ENCODE results near the gene UQCRFS1. TPM values are rescaled to one million over a fixed set of nuclear protein-coding genes. Genes with fewer than 3 reads are reported as not detected.
"Not testable (repeated sequence)": the region's sequence is repeated elsewhere in the genome, so short reads cannot be mapped to it uniquely, and the experiment has no call there.

The UQCRFS1 gene
- total RNA-seq, 5 donors from 2014 or later (not counting 1 experiment from before 2014, with no cell fraction given) = 17.3 to 24.4 (median 18.6) TPM

DNA sequence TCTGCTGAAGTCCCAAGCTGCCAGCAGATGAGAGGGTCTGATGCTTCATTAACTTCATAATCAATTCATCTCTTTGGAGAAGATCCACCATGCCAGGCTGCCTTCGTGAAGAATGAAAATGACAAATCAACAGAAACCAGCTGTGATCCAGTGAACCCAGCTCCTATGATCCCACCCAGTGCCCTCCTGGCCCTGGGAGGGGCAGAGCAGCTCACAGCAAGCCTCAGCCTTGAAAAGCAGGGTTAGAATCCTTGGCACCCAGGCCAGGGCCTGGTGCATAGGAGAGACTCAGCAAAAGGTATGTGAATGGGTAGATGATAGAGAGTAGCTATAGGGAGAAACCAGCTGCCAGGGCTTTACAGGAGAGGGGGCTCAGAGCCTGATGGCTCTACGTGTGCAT is 43.6 kb upstream of the UQCRFS1 start:
- 100% methylated on average over 1 of the region's 2 CpGs for whole genome bisulfite sequencing (ENCODE audit: insufficient coverage)
- ChIA-PET CTCF (interaction anchor here in 1 of 2 donors (1.1 kb wide), 1 partner anchor 8 kb away, joined by 4 read pairs; no protein-coding TSS in a partner anchor), POLR2A (no interaction called here)
- no peak for DNase-seq
- Mint-ChIP-seq H3K4me1 (no peaks in the 10 kb centered on the region), H3K36me3 (no peaks in the 10 kb centered on the region), H3K27ac (no peak overlapping the region), H3K9me3 (no peaks in the 10 kb centered on the region), H3K4me3 (no peak overlapping the region), H3K27me3 (peaks cover 22 to 30% of the 10 kb centered on the region in 2 donors)
- Histone ChIP-seq H3K9me3 (no peaks in the 10 kb centered on the region), H3K27ac (ENCODE audit: low read length) (no peak overlapping the region), H3K36me3 (ENCODE audit: control insufficient read depth in 2 of 2, extremely low read depth in 1 of 2, insufficient read depth in 1 of 2, low read length in 1 of 2) (no peaks in the 10 kb centered on the region), H3K27me3 (replicated peaks in 1 of 2; ENCODE audit: control insufficient read depth in 2 of 2, extremely low read depth in 1 of 2, insufficient read depth in 2 of 2, low read length in 1 of 2) (peaks cover 0 to 14% of the 10 kb centered on the region in 2 experiments), H3K4me1 (ENCODE audit: control insufficient read depth in 1 of 2, extremely low read depth in 1 of 2, insufficient read depth in 2 of 2, low read length in 2 of 2) (no peaks in the 10 kb centered on the region), H3K4me3 (ENCODE audit: control insufficient read depth in 1 of 2, extremely low read depth in 1 of 2, low read length in 1 of 2) (no peak overlapping the region)
- ATAC-seq (replicated peaks in 1 of 4) = no peak

DNA sequence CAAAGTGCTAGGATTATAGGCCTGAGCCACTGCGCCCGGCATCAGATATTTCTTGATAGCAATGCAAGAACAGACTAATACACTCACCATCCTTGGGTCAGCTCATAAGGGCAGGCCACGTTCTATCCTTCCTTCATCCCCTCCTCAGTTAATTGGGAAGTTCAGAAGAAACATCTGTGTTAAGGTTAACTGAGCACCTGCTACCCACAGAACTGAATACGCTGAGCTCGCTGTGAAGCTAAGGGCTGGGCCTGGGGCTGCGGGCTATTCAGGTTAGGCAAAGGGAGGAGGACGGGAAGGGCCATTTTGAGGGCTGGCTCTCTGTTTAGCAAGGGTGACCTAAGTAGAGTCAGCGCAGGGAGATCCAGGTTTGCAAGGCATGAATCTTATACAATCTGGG is 43.0 kb upstream of the UQCRFS1 start:
- Histone ChIP-seq H3K4me1 (ENCODE audit: control insufficient read depth in 1 of 2, extremely low read depth in 1 of 2, insufficient read depth in 2 of 2, low read length in 2 of 2) (no peaks in the 10 kb centered on the region), H3K27ac (ENCODE audit: low read length) (no peak overlapping the region), H3K9me3 (no peaks in the 10 kb centered on the region), H3K36me3 (ENCODE audit: control insufficient read depth in 2 of 2, extremely low read depth in 1 of 2, insufficient read depth in 1 of 2, low read length in 1 of 2) (no peaks in the 10 kb centered on the region), H3K27me3 (replicated peaks in 1 of 2; ENCODE audit: control insufficient read depth in 2 of 2, extremely low read depth in 1 of 2, insufficient read depth in 2 of 2, low read length in 1 of 2) (peaks cover 0 to 14% of the 10 kb centered on the region in 2 experiments), H3K4me3 (ENCODE audit: control insufficient read depth in 1 of 2, extremely low read depth in 1 of 2, low read length in 1 of 2) (no peak overlapping the region)
- ChIA-PET POLR2A (no interaction called here), CTCF (interaction anchor here in 1 of 2 donors (1.1 kb wide), 1 partner anchor 8 kb away, joined by 4 read pairs; no protein-coding TSS in a partner anchor)
- Mint-ChIP-seq H3K27me3 (peaks cover 22 to 34% of the 10 kb centered on the region in 2 donors), H3K4me1 (no peaks in the 10 kb centered on the region), H3K36me3 (no peaks in the 10 kb centered on the region), H3K27ac (no peak overlapping the region), H3K4me3 (no peak overlapping the region), H3K9me3 (no peaks in the 10 kb centered on the region)
- 93% methylated on average over 3 of the region's 8 CpGs for WGBS (ENCODE audit: insufficient coverage)
- DNase-seq (no peak), ATAC-seq (replicated peaks in 1 of 4) (no peak)

DNA sequence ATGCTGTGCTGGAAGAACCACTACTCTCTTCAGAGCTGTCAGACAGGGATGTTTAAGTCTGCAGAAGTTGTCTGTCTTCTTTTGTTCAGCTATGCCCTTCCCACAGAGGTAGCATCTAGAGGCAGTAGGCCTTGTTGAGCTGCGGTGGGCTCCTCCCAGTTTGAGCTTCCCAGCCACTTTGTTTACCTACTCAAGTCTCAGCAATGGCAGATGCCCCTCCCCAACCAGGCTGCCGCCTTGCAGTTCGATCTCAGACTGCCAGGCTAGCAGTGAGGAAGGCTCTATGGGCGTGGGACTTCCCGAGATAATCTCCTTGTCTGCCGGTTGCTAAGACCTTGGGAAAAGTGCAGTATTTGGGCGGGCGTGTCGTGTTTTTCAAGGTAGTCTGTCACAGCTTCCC is 42.1 kb upstream of the UQCRFS1 start:
- Mint-ChIP-seq H3K9me3 (no peaks in the 10 kb centered on the region), H3K27me3 (peaks cover 24 to 34% of the 10 kb centered on the region in 2 donors), H3K4me3 (no peak overlapping the region), H3K36me3 (no peaks in the 10 kb centered on the region), H3K4me1 (no peaks in the 10 kb centered on the region), H3K27ac (no peak overlapping the region)
- WGBS (ENCODE audit: insufficient coverage) = 86% methylated on average over 8 of the region's 9 CpGs
- no peak for ATAC-seq (replicated peaks in 1 of 4)
- H3K27me3 ChIP-seq (replicated peaks in 1 of 2; ENCODE audit: control insufficient read depth in 2 of 2, extremely low read depth in 1 of 2, insufficient read depth in 2 of 2, low read length in 1 of 2) = peaks cover 0 to 14% of the 10 kb centered on the region in 2 experiments
- H3K36me3 ChIP-seq (ENCODE audit: control insufficient read depth in 2 of 2, extremely low read depth in 1 of 2, insufficient read depth in 1 of 2, low read length in 1 of 2) = no peaks in the 10 kb centered on the region
- H3K27ac ChIP-seq (ENCODE audit: low read length) = no peak overlapping the region
- H3K4me3 ChIP-seq (ENCODE audit: control insufficient read depth in 1 of 2, extremely low read depth in 1 of 2, low read length in 1 of 2) = no peak overlapping the region
- CTCF ChIA-PET = no interaction called here
- H3K9me3 ChIP-seq = no peaks in the 10 kb centered on the region
- H3K4me1 ChIP-seq (ENCODE audit: control insufficient read depth in 1 of 2, extremely low read depth in 1 of 2, insufficient read depth in 2 of 2, low read length in 2 of 2) = no peaks in the 10 kb centered on the region
- DNase-seq = no peak
- POLR2A ChIA-PET = no interaction called here

DNA sequence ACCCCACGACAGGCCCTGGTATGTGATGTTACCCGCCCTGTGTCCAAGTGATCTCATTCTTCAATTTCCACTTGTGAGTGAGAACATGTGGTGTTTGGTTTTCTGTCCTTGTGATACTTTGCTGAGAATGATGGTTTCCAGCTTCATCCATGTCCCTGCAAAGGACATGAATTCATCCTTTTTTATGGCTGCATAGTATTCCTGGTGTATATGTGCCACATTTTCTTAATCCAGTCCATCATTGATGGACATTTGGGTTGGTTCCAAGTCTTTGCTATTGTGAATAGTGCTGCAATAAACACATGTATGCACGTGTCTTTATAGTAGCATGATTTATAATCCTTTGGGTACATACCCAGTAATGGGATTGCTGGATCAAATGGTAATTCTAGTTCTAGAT is 36.8 kb upstream of the UQCRFS1 start:
- H3K4me1 Mint-ChIP-seq; ATAC-seq (replicated peaks in 1 of 4); H3K27ac Mint-ChIP-seq; CTCF ChIA-PET; H3K4me3 Mint-ChIP-seq; H3K36me3 ChIP-seq (ENCODE audit: control insufficient read depth in 2 of 2, extremely low read depth in 1 of 2, insufficient read depth in 1 of 2, low read length in 1 of 2); POLR2A ChIA-PET; H3K27ac ChIP-seq (ENCODE audit: low read length); H3K36me3 Mint-ChIP-seq; H3K9me3 Mint-ChIP-seq; H3K9me3 ChIP-seq; DNase-seq; H3K4me3 ChIP-seq (ENCODE audit: control insufficient read depth in 1 of 2, extremely low read depth in 1 of 2, low read length in 1 of 2); H3K4me1 ChIP-seq (ENCODE audit: control insufficient read depth in 1 of 2, extremely low read depth in 1 of 2, insufficient read depth in 2 of 2, low read length in 2 of 2): not testable (repeated sequence)
- peaks cover 0 to 21% of the 10 kb centered on the region in 2 experiments for H3K27me3 ChIP-seq (replicated peaks in 1 of 2; ENCODE audit: control insufficient read depth in 2 of 2, extremely low read depth in 1 of 2, insufficient read depth in 2 of 2, low read length in 1 of 2)
- peaks cover 42% of the 10 kb centered on the region in 2 donors for H3K27me3 Mint-ChIP-seq
- no CpG with 5 or more reads among the region's 3 CpGs for WGBS (ENCODE audit: insufficient coverage)

DNA sequence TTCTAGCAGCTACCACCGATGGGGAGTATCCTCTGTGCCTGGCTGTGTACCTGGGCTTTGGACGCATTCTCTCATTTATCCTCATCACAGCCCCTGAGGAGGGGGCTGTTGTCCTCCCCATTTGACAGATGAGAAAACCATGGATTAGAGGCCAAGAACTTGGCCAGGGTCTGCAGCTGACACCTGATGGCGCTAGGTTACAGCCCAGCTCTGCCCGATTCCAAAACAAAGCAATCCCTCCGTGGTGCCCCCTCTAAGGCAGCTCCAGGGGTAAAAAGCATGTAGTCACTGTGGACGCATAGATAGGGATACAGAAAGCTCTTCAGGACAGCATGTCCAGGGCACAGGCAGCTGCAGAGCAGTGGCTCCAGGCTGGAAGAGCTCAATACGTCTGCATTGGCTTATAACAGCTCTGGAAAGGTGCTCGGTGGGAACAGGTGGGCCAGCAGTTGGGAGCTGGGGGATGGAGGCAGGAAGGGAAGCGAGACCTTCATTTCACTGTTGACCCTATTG is 35.4 kb upstream of the UQCRFS1 start:
- Mint-ChIP-seq H3K27ac (no peak overlapping the region), H3K4me3 (no peak overlapping the region), H3K27me3 (peaks cover 38 to 42% of the 10 kb centered on the region in 2 donors), H3K4me1 (no peaks in the 10 kb centered on the region), H3K36me3 (no peaks in the 10 kb centered on the region), H3K9me3 (no peaks in the 10 kb centered on the region)
- peaks cover 0 to 26% of the 10 kb centered on the region in 2 experiments for H3K27me3 ChIP-seq (replicated peaks in 1 of 2; ENCODE audit: control insufficient read depth in 2 of 2, extremely low read depth in 1 of 2, insufficient read depth in 2 of 2, low read length in 1 of 2)
- H3K9me3 ChIP-seq = no peaks in the 10 kb centered on the region
- no peak overlapping the region for H3K27ac ChIP-seq (ENCODE audit: low read length)
- no peaks in the 10 kb centered on the region for H3K36me3 ChIP-seq (ENCODE audit: control insufficient read depth in 2 of 2, extremely low read depth in 1 of 2, insufficient read depth in 1 of 2, low read length in 1 of 2)
- WGBS (ENCODE audit: insufficient coverage) = 61% methylated on average over 3 of the region's 9 CpGs
- CTCF ChIA-PET = interaction anchor here in 1 of 2 donors (1.1 kb wide), 1 partner anchor 8 kb away, joined by 4 read pairs; no protein-coding TSS in a partner anchor
- DNase-seq = no peak
- no peaks in the 10 kb centered on the region for H3K4me1 ChIP-seq (ENCODE audit: control insufficient read depth in 1 of 2, extremely low read depth in 1 of 2, insufficient read depth in 2 of 2, low read length in 2 of 2)
- no peak for ATAC-seq (replicated peaks in 1 of 4)
- no peak overlapping the region for H3K4me3 ChIP-seq (ENCODE audit: control insufficient read depth in 1 of 2, extremely low read depth in 1 of 2, low read length in 1 of 2)
- POLR2A ChIA-PET = no interaction called here

DNA sequence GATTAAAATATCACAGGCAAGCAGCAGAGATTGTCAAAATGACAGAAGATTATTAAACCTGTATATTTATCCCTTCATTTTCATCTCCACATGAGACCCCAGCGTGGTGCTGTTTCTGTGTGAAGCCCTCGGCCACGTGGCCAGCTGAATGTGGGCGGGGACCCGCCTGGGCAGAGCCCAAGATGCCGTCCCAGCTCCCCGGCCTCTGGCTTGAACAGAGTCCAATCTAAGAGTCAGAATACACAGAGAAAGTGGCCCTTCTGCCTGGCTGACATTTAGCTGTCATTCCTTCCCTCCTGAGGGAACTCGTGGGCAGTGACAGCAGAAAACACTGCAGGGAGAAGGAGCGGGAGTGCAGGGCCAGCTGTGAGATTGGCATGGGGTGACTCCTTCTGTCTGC is 34.9 kb upstream of the UQCRFS1 start:
- Histone ChIP-seq H3K9me3 (no peaks in the 10 kb centered on the region), H3K4me1 (ENCODE audit: control insufficient read depth in 1 of 2, extremely low read depth in 1 of 2, insufficient read depth in 2 of 2, low read length in 2 of 2) (no peaks in the 10 kb centered on the region), H3K36me3 (ENCODE audit: control insufficient read depth in 2 of 2, extremely low read depth in 1 of 2, insufficient read depth in 1 of 2, low read length in 1 of 2) (no peaks in the 10 kb centered on the region), H3K27me3 (replicated peaks in 1 of 2; ENCODE audit: control insufficient read depth in 2 of 2, extremely low read depth in 1 of 2, insufficient read depth in 2 of 2, low read length in 1 of 2) (peaks cover 0 to 32% of the 10 kb centered on the region in 2 experiments), H3K27ac (ENCODE audit: low read length) (no peak overlapping the region), H3K4me3 (ENCODE audit: control insufficient read depth in 1 of 2, extremely low read depth in 1 of 2, low read length in 1 of 2) (no peak overlapping the region)
- Mint-ChIP-seq H3K36me3 (no peaks in the 10 kb centered on the region), H3K27me3 (peaks cover 39 to 46% of the 10 kb centered on the region in 2 donors), H3K4me3 (no peak overlapping the region), H3K4me1 (no peaks in the 10 kb centered on the region), H3K9me3 (no peaks in the 10 kb centered on the region), H3K27ac (no peak overlapping the region)
- no peak for DNase-seq
- 45% methylated on average over 9 of the region's 9 CpGs for WGBS (ENCODE audit: insufficient coverage)
- no peak for ATAC-seq (replicated peaks in 1 of 4)
- ChIA-PET CTCF (interaction anchor here in 1 of 2 donors (1.1 kb wide), 1 partner anchor 8 kb away, joined by 4 read pairs; no protein-coding TSS in a partner anchor), POLR2A (no interaction called here)

DNA sequence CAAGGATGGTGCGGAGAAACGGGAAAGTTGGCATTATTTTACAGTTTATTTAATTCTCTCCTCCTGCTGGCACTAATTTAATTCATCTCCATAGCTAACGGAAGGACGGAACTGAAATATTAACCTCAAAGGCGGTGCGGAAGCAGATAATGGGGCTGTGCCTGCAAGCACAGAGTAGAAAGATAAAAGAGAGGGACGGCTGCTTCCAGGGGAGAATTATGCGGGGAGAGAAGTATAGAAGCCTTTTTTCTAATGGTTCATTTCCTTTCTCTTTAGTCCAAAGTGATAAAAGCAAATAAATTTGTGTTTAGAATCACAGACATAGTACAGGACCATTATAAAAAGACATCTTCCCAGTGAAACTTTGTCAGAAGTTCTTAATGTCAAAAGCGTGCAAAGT is 34.5 kb upstream of the UQCRFS1 start:
- Histone ChIP-seq H3K4me1 (ENCODE audit: control insufficient read depth in 1 of 2, extremely low read depth in 1 of 2, insufficient read depth in 2 of 2, low read length in 2 of 2) (no peaks in the 10 kb centered on the region), H3K36me3 (ENCODE audit: control insufficient read depth in 2 of 2, extremely low read depth in 1 of 2, insufficient read depth in 1 of 2, low read length in 1 of 2) (no peaks in the 10 kb centered on the region), H3K27ac (ENCODE audit: low read length) (no peak overlapping the region), H3K4me3 (ENCODE audit: control insufficient read depth in 1 of 2, extremely low read depth in 1 of 2, low read length in 1 of 2) (no peak overlapping the region), H3K27me3 (replicated peaks in 1 of 2; ENCODE audit: control insufficient read depth in 2 of 2, extremely low read depth in 1 of 2, insufficient read depth in 2 of 2, low read length in 1 of 2) (peaks cover 0 to 36% of the 10 kb centered on the region in 2 experiments), H3K9me3 (no peaks in the 10 kb centered on the region)
- peaks cover 37 to 44% of the 10 kb centered on the region in 2 donors for H3K27me3 Mint-ChIP-seq
- no peak for DNase-seq
- CTCF ChIA-PET = no interaction called here
- ATAC-seq (replicated peaks in 1 of 4) = no peak
- H3K9me3 Mint-ChIP-seq = no peaks in the 10 kb centered on the region
- no peaks in the 10 kb centered on the region for H3K4me1 Mint-ChIP-seq
- POLR2A ChIA-PET = no interaction called here
- H3K4me3 Mint-ChIP-seq = no peak overlapping the region
- no peak overlapping the region for H3K27ac Mint-ChIP-seq
- no peaks in the 10 kb centered on the region for H3K36me3 Mint-ChIP-seq
- WGBS (ENCODE audit: insufficient coverage) = 55% methylated on average over 2 of the region's 9 CpGs
